Brain microvascular endothelial cell (primary cell): ENCODE data around the gene STX4.
A peak's percentile ranks its signal among the peaks of the same experiment; 100 is the strongest.

Experiments used
- DNase-seq: peaks from one replicate; pipeline ENCODE4 v3.0.0-alpha.2; 2020
- H3K27ac ChIP-seq: fragments of 250-450 bp; sonication (Bioruptor Pico); 2 replicates; pipeline ENCODE4 v1.5.1; 2020; ENCODE audit warnings: mild to moderate bottlenecking, moderate library complexity
- H3K27me3 ChIP-seq: fragments of 250-450 bp; sonication (Bioruptor Pico); replicated peaks from 2 replicates; pipeline ENCODE4 v1.5.1; 2020; ENCODE audit warnings: mild to moderate bottlenecking
- H3K36me3 ChIP-seq: fragments of 250-450 bp; sonication (Bioruptor Pico); replicated peaks from 2 replicates; pipeline ENCODE4 v1.5.1; 2020; ENCODE audit warnings: mild to moderate bottlenecking
- H3K4me3 ChIP-seq: 2 replicates; pipeline ENCODE4 v1.5.1; 2011; ENCODE audit warnings: low read depth, mild to moderate bottlenecking, control low read depth, low read length, moderate library complexity
- in situ Hi-C: cut with HindIII; loops from 2 replicates; pipeline ENCODE4 v1.10.0; 2017; ENCODE audit warnings: low sequenced_read_pairs, low pct_ligation_motif_present
- TF ChIP-seq, protein P1 (sequence below): IDR thresholded peaks from 2 replicates; pipeline ENCODE4 v1.5.1; 2011; ENCODE audit warnings: low read depth, mild to moderate bottlenecking, moderate library complexity, low read length, control low read depth, inconsistent platforms; ENCODE audit errors: missing control alignments

STX4 gene

DNA sequence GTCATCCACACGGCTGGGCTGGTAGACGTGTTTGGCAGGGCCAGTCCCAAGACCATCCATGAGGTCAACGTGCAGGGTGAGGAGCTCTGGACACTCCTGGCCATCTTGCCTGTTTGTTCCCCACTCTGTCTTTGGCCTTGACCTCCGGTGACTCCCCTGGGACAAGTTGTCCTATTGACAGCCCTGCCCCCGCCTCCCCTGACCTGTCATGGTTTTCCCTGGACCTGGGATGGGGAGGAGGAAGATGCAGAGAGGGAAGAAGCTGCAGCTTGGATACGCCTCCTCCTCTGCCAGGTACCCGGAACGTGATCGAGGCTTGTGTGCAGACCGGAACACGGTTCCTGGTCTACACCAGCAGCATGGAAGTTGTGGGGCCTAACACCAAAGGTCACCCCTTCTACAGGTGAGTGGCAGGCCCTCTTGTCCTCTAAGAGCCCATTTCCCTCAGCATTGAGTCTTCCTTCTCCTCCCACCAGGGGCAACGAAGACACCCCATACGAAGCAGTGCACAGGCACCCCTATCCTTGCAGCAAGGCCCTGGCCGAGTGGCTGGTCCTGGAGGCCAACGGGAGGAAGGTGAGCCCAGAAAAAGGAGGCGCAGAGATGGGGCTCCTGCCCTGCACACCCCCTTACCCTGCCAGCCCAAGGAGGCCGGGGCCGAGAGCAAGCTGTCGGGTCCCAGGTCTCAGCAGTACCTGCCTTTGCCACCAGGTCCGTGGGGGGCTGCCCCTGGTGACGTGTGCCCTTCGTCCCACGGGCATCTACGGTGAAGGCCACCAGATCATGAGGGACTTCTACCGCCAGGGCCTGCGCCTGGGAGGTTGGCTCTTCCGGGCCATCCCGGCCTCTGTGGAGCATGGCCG lies 47.0 kb upstream of the STX4 start:
- TF ChIP-seq, protein P1, sequence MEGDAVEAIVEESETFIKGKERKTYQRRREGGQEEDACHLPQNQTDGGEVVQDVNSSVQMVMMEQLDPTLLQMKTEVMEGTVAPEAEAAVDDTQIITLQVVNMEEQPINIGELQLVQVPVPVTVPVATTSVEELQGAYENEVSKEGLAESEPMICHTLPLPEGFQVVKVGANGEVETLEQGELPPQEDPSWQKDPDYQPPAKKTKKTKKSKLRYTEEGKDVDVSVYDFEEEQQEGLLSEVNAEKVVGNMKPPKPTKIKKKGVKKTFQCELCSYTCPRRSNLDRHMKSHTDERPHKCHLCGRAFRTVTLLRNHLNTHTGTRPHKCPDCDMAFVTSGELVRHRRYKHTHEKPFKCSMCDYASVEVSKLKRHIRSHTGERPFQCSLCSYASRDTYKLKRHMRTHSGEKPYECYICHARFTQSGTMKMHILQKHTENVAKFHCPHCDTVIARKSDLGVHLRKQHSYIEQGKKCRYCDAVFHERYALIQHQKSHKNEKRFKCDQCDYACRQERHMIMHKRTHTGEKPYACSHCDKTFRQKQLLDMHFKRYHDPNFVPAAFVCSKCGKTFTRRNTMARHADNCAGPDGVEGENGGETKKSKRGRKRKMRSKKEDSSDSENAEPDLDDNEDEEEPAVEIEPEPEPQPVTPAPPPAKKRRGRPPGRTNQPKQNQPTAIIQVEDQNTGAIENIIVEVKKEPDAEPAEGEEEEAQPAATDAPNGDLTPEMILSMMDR, result peak; percentile 5
- Histone ChIP-seq H3K36me3 (peaks cover 12% of the 10 kb centered on the region), H3K27me3 (no peaks in the 10 kb centered on the region), H3K27ac (no peak overlapping the region), H3K4me3 (no peak overlapping the region)
- no peak for DNase-seq
- in situ Hi-C loops, result no loop called here

DNA sequence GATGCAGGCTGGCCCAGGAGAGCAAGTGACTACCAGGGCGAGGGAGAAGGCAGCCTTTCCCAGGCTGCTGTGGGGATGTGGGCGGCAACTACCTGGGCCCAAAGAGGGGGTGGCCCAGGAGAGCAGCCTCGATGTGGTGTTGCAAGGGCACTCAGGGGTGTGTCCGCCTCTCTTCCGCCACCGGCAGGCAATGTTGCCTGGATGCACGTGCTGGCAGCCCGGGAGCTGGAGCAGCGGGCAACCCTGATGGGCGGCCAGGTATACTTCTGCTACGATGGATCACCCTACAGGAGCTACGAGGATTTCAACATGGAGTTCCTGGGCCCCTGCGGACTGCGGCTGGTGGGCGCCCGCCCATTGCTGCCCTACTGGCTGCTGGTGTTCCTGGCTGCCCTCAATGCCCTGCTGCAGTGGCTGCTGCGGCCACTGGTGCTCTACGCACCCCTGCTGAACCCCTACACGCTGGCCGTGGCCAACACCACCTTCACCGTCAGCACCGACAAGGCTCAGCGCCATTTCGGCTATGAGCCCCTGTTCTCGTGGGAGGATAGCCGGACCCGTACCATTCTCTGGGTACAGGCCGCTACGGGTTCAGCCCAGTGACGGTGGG lies 45.7 kb upstream of the STX4 start:
- in situ Hi-C loops, result no loop called here
- TF ChIP-seq, protein P1, result no peak
- peaks cover 7% of the 10 kb centered on the region for H3K36me3 ChIP-seq
- H3K27ac ChIP-seq, result no peak overlapping the region
- DNase-seq, result no peak
- H3K27me3 ChIP-seq, result no peaks in the 10 kb centered on the region
- no peak overlapping the region for H3K4me3 ChIP-seq

DNA sequence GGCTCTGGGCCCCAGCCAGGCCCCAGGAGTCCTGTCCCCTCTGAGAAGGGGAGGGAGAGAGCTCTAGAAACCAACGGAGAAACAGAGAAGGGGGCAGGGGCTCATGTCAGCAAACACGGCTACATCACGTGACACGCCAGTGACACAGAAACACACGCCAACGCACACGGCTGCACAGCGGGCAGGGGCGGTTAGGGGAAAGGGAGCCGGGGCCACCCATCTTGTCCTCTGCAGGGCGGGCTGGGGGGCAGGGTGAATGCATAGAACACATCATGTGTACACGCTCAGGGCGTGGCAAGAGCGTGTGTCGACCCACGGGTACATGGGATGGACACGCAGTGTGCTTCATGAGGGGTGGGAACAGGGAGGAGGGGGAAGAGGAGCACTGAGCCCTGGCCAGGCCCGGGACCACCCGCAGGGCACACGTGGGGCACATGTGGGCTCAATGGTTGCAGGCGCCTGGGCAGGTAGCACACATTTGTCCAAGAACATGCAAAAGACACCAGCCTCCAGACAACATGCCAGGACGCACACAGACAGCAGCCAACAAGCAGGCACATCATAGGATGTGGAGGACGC lies 43.8 kb upstream of the STX4 start:
- no peaks in the 10 kb centered on the region for H3K27me3 ChIP-seq
- no peaks in the 10 kb centered on the region for H3K36me3 ChIP-seq
- TF ChIP-seq, protein P1, result no peak
- in situ Hi-C loops, result no loop called here
- no peak for DNase-seq
- H3K4me3 ChIP-seq, result no peak overlapping the region
- no peak overlapping the region for H3K27ac ChIP-seq

DNA sequence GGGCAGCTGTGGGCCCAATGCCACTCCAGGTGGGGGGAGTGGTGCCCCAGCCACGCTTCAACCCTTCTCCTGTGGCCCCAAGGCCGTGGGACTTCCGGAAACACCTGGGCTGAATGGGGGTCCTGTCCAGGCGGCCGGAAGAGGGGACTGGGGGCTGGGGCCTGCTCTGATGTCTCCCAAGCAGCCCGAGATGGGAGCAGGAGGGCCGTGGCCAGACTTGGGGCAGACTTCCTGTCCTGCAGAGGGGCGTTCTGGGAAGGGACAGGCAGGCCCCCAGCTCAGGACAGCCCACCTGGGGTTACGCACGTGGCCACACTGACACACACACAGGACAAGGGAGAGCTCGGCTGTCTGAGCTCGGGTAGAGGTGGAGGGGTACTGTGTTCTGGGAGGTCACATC lies 43.3 kb upstream of the STX4 start:
- Histone ChIP-seq H3K27ac (no peak overlapping the region), H3K36me3 (no peaks in the 10 kb centered on the region), H3K4me3 (no peak overlapping the region), H3K27me3 (no peaks in the 10 kb centered on the region)
- no peak for DNase-seq
- in situ Hi-C loops, result no loop called here
- TF ChIP-seq, protein P1, result no peak

DNA sequence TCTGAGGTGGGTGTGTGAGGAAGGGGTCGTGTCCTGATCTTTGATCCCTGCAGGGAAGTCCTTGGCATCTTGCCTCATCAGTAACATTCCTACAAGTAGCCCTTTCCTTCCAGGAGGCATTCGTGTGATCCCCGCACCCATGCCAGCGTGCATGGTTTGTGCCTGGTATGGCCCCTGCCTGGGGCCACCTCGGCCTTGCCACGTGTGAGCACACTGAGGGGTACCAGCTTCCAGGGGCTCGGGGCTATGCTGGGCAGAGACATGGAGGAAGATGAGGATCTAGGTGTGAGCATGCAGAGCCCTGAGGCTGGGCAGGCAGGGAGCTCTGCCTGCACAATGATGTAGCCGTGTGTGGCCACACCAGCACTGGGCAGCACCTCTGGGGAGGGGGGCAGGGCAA lies 42.3 kb upstream of the STX4 start:
- DNase-seq, result no peak
- in situ Hi-C loops, result no loop called here
- Histone ChIP-seq H3K36me3 (no peaks in the 10 kb centered on the region), H3K27me3 (no peaks in the 10 kb centered on the region), H3K27ac (no peak overlapping the region), H3K4me3 (no peak overlapping the region)
- TF ChIP-seq, protein P1, result no peak
